Measurements from ENCODE around the gene TRANK1. TPM values are rescaled to one million over a fixed set of nuclear protein-coding genes. Genes with fewer than 3 reads are reported as not detected.
"Not testable (repeated sequence)": the region's sequence is repeated elsewhere in the genome, so short reads cannot be mapped to it uniquely, and the experiment has no call there.

The TRANK1 gene
- total RNA-seq, 1 donor = 42.4 TPM

GRCh38 chr3:36911990-36912804, 32.7 kb downstream of the TRANK1 start:
- Histone ChIP-seq H3K4me1 (ENCODE audit: insufficient read depth, low read length) (peaks cover 43% of the 10 kb centered on the region), H3K4me3 (ENCODE audit: low read length) (no peak overlapping the region), H3K27me3 (ENCODE audit: insufficient read depth, low read length) (no peaks in the 10 kb centered on the region), H3K9me3 (ENCODE audit: low read depth, low read length) (no peaks in the 10 kb centered on the region)

GRCh38 chr3:36909666-36910065, 35.2 kb downstream of the TRANK1 start:
- H3K4me1 ChIP-seq (ENCODE audit: insufficient read depth, low read length) = peaks cover 67% of the 10 kb centered on the region
- no peak overlapping the region for H3K4me3 ChIP-seq (ENCODE audit: low read length)
- no peaks in the 10 kb centered on the region for H3K9me3 ChIP-seq (ENCODE audit: low read depth, low read length)
- H3K27me3 ChIP-seq (ENCODE audit: insufficient read depth, low read length) = no peaks in the 10 kb centered on the region

GRCh38 chr3:36909181-36909580, 35.7 kb downstream of the TRANK1 start:
- Histone ChIP-seq H3K9me3 (ENCODE audit: low read depth, low read length) (no peaks in the 10 kb centered on the region), H3K27me3 (ENCODE audit: insufficient read depth, low read length) (no peaks in the 10 kb centered on the region), H3K4me3 (ENCODE audit: low read length) (peak overlapping the region; percentile 54), H3K4me1 (ENCODE audit: insufficient read depth, low read length) (peaks cover 72% of the 10 kb centered on the region)

GRCh38 chr3:36908647-36909180, 36.1 kb downstream of the TRANK1 start:
- Histone ChIP-seq H3K4me1 (ENCODE audit: insufficient read depth, low read length) (peaks cover 73% of the 10 kb centered on the region), H3K9me3 (ENCODE audit: low read depth, low read length) (no peaks in the 10 kb centered on the region), H3K4me3 (ENCODE audit: low read length) (peak overlapping the region; percentile 54), H3K27me3 (ENCODE audit: insufficient read depth, low read length) (no peaks in the 10 kb centered on the region)

- Histone ChIP-seq H3K9me3 (ENCODE audit: low read depth, low read length) (no peaks in the 10 kb centered on the region), H3K4me1 (ENCODE audit: insufficient read depth, low read length) (peaks cover 73% of the 10 kb centered on the region), H3K27me3 (ENCODE audit: insufficient read depth, low read length) (no peaks in the 10 kb centered on the region), H3K4me3 (ENCODE audit: low read length) (peak overlapping the region; percentile 54)
Observed at GRCh38 chr3:36907911-36908646, 36.8 kb downstream of the TRANK1 start.

- Histone ChIP-seq H3K4me3 (ENCODE audit: low read length) (peak overlapping the region; percentile 54), H3K9me3 (ENCODE audit: low read depth, low read length) (no peaks in the 10 kb centered on the region), H3K4me1 (ENCODE audit: insufficient read depth, low read length) (peaks cover 69% of the 10 kb centered on the region), H3K27me3 (ENCODE audit: insufficient read depth, low read length) (no peaks in the 10 kb centered on the region)
Observed at GRCh38 chr3:36906504-36907149, 38.2 kb downstream of the TRANK1 start.

- H3K4me3 ChIP-seq (ENCODE audit: low read length) = no peak overlapping the region
- no peaks in the 10 kb centered on the region for H3K9me3 ChIP-seq (ENCODE audit: low read depth, low read length)
- peaks cover 75% of the 10 kb centered on the region for H3K4me1 ChIP-seq (ENCODE audit: insufficient read depth, low read length)
- no peaks in the 10 kb centered on the region for H3K27me3 ChIP-seq (ENCODE audit: insufficient read depth, low read length)
Observed at GRCh38 chr3:36905545-36905944, 39.3 kb downstream of the TRANK1 start.

- no peaks in the 10 kb centered on the region for H3K27me3 ChIP-seq (ENCODE audit: insufficient read depth, low read length)
- peaks cover 77% of the 10 kb centered on the region for H3K4me1 ChIP-seq (ENCODE audit: insufficient read depth, low read length)
- H3K9me3 ChIP-seq (ENCODE audit: low read depth, low read length) = no peaks in the 10 kb centered on the region
- no peak overlapping the region for H3K4me3 ChIP-seq (ENCODE audit: low read length)
Observed at GRCh38 chr3:36904641-36905040, 40.2 kb downstream of the TRANK1 start.

- not testable (repeated sequence) for H3K27me3 ChIP-seq (ENCODE audit: insufficient read depth, low read length)
Observed at GRCh38 chr3:36904065-36904464, 40.8 kb downstream of the TRANK1 start.

GRCh38 chr3:36903119-36903882, 41.6 kb downstream of the TRANK1 start:
- no peaks in the 10 kb centered on the region for H3K9me3 ChIP-seq (ENCODE audit: low read depth, low read length)
- H3K4me1 ChIP-seq (ENCODE audit: insufficient read depth, low read length) = peaks cover 66% of the 10 kb centered on the region
- no peaks in the 10 kb centered on the region for H3K27me3 ChIP-seq (ENCODE audit: insufficient read depth, low read length)
- H3K4me3 ChIP-seq (ENCODE audit: low read length) = no peak overlapping the region

More at GRCh38 chr3:36904065-36904464, 40.8 kb downstream of the TRANK1 start:
- peaks cover 73% of the 10 kb centered on the region for H3K4me1 ChIP-seq (ENCODE audit: insufficient read depth, low read length)
- H3K9me3 ChIP-seq (ENCODE audit: low read depth, low read length); H3K4me3 ChIP-seq (ENCODE audit: low read length): not testable (repeated sequence)

- no peak overlapping the region for H3K4me3 ChIP-seq (ENCODE audit: low read length)
- peaks cover 63% of the 10 kb centered on the region for H3K4me1 ChIP-seq (ENCODE audit: insufficient read depth, low read length)
- H3K9me3 ChIP-seq (ENCODE audit: low read depth, low read length) = no peaks in the 10 kb centered on the region
- no peaks in the 10 kb centered on the region for H3K27me3 ChIP-seq (ENCODE audit: insufficient read depth, low read length)
Observed at GRCh38 chr3:36901588-36901987, 43.3 kb downstream of the TRANK1 start.

GRCh38 chr3:36900474-36901443, 44.1 kb downstream of the TRANK1 start:
- Histone ChIP-seq H3K4me3 (ENCODE audit: low read length) (no peak overlapping the region), H3K27me3 (ENCODE audit: insufficient read depth, low read length) (no peaks in the 10 kb centered on the region), H3K9me3 (ENCODE audit: low read depth, low read length) (no peaks in the 10 kb centered on the region), H3K4me1 (ENCODE audit: insufficient read depth, low read length) (peaks cover 63% of the 10 kb centered on the region)

GRCh38 chr3:36895496-36896409, 49.1 kb downstream of the TRANK1 start:
- Histone ChIP-seq H3K4me3 (ENCODE audit: low read length) (no peak overlapping the region), H3K9me3 (ENCODE audit: low read depth, low read length) (no peaks in the 10 kb centered on the region), H3K4me1 (ENCODE audit: insufficient read depth, low read length) (peaks cover 69% of the 10 kb centered on the region), H3K27me3 (ENCODE audit: insufficient read depth, low read length) (no peaks in the 10 kb centered on the region)
